Measurements from ENCODE around the gene ENAM. TPM values are rescaled to one million over a fixed set of nuclear protein-coding genes. Genes with fewer than 3 reads are reported as not detected.

ENAM gene
- total and polyA plus RNA-seq, 10 of the 15 experiments (the other 5 are each of a cell fraction or from before 2014, with no cell fraction given): 0.04 to 1.3 (median 0.21) TPM

DNA sequence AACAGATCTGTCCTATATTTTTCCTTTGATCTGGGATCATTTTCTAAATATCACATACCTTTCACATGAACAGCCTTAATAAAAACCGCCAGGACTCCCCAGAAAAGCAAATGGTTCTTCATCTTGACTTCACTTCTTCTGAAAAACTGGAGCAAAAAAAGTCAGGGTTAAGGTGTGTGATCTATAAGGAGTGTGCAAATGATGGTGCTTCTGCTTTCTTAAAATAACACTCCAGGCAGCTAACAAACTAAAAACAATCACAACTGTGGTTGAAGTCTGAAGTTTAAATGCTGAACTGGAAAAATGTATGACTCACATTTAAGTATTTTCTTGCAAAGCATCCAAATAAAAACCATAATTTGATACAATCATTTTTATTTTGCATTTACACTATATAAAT is 37.8 kb downstream of the ENAM start, which contains the start of gene JCHAIN (continued):
- TF ChIP-seq MAX (IDR thresholded peaks at IDR 0.05; ENCODE audit: low read depth, low read length) (no peak), USF2 (IDR thresholded peaks at IDR 0.05; ENCODE audit: borderline replicate concordance, low read depth, low read length) (no peak), EGR1 (IDR thresholded peaks at IDR 0.05; ENCODE audit: borderline replicate concordance in 1 of 2, low read depth in 2 of 2, low read length in 2 of 2) (no peak), KDM1A (IDR thresholded peaks at IDR 0.05; ENCODE audit: borderline replicate concordance) (no peak), JUNB (IDR thresholded peaks at IDR 0.05) (no peak), RUNX3 (IDR thresholded peaks at IDR 0.05; ENCODE audit: low read length) (peak; percentile 75), FOS (IDR thresholded peaks at IDR 0.05; ENCODE audit: borderline replicate concordance, extremely low read depth, insufficient read length) (no peak)
- TF ChIP-seq, protein P1, sequence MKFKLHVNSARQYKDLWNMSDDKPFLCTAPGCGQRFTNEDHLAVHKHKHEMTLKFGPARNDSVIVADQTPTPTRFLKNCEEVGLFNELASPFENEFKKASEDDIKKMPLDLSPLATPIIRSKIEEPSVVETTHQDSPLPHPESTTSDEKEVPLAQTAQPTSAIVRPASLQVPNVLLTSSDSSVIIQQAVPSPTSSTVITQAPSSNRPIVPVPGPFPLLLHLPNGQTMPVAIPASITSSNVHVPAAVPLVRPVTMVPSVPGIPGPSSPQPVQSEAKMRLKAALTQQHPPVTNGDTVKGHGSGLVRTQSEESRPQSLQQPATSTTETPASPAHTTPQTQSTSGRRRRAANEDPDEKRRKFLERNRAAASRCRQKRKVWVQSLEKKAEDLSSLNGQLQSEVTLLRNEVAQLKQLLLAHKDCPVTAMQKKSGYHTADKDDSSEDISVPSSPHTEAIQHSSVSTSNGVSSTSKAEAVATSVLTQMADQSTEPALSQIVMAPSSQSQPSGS (IDR thresholded peaks at IDR 0.05; ENCODE audit: low read length): no peak

Data from GM12878 (cell line).